K562 (cell line): ENCODE results near the gene UQCRFS1. TPM values are rescaled to one million over a fixed set of nuclear protein-coding genes. Genes with fewer than 3 reads are reported as not detected.

ENCODE experiments used
- ATAC-seq: fragments of 200-7000 bp; cut with Tn5 transposase; 3 replicates; pipeline ENCODE4 v1.9.1; 2020; ENCODE audit warnings: moderate library complexity
- BruUV-seq: library from RNA; stranded (reverse); fragments of 400-500 nt; replicated peaks from 2 replicates; lab custom pipeline; 2021; lab: Mats Ljungman, UMichigan
- CTCF ChIA-PET: fragments of 300-600 bp; formaldehyde crosslinking; extraction: SDS; loops from one replicate; lab custom pipeline; 2021; ENCODE audit warnings: low intra/inter-chr PET ratio; lab: Yijun Ruan, JAX
- POLR2A ChIA-PET: fragments of 300-600, 350-650 bp; sonication (Branson Sonifier 250); formaldehyde crosslinking; extraction: SDS; loops from one replicate; lab custom pipeline; 2021; ENCODE audit warnings: antibody characterized with exemption, inconsistent platforms; lab: Yijun Ruan, JAX
- DNase-seq, 4 experiments: peaks; one replicate each; pipeline versions ENCODE4 v3.0.0 to v3.0.0-alpha.2; 2011 to 2018; ENCODE audit warnings: low spot score in 3 of 4, mixed read lengths in 3 of 4; ENCODE audit errors: extremely low read depth in 1 of 4
- FAIRE-seq: peaks from 2 replicates; lab custom pipeline; 2011; peaks lifted over from hg19 to GRCh38; lab: Jason Lieb, UNC
- H2AFZ ChIP-seq: 2 replicates; pipeline ENCODE4 v1.6.0; 2011; ENCODE audit warnings: low read depth, low read length, control low read depth, inconsistent platforms
- H3K27ac ChIP-seq: fragments of 200-600 bp; 3 replicates; pipeline ENCODE4 v1.8.0; 2011; ENCODE audit warnings: low read depth, mild to moderate bottlenecking, control low read depth, inconsistent platforms, low read length, moderate library complexity, mixed read lengths; ENCODE audit errors: extremely low read depth
- H3K27me3 ChIP-seq, 2 experiments: fragments of 300-600 bp in 1 of 2; 2 replicates in 1 of 2; 3 replicates in 1 of 2; pipeline versions ENCODE4 v1.6.0 to v1.8.0; 2011; ENCODE audit warnings: inconsistent platforms in 2 of 2, low read length in 2 of 2, mild to moderate bottlenecking in 1 of 2, mixed read lengths in 1 of 2, moderate library complexity in 1 of 2; ENCODE audit not compliant: control insufficient read depth in 2 of 2, insufficient read depth in 2 of 2
- H3K36me3 ChIP-seq: fragments of 300-600 bp; 3 replicates; pipeline ENCODE4 v1.8.0; 2011; ENCODE audit warnings: mild to moderate bottlenecking, low read length, inconsistent platforms; ENCODE audit not compliant: control insufficient read depth, insufficient read depth
- H3K4me1 ChIP-seq, 2 experiments: fragments of 200-600 bp in 1 of 2; replicated peaks in 1 of 2; 2 replicates in 1 of 2; 3 replicates in 1 of 2; pipeline versions ENCODE4 v1.5.1 to v1.8.0; 2011; ENCODE audit warnings: inconsistent platforms in 2 of 2, low read length in 2 of 2, mild to moderate bottlenecking in 1 of 2, mixed read lengths in 1 of 2, moderate library complexity in 1 of 2; ENCODE audit not compliant: control insufficient read depth in 2 of 2, insufficient read depth in 2 of 2
- H3K4me2 ChIP-seq: 2 replicates; pipeline ENCODE4 v1.6.1; 2011; ENCODE audit warnings: low read length, control low read depth, inconsistent platforms, mixed read lengths; ENCODE audit not compliant: insufficient read depth
- H3K4me3 ChIP-seq: fragments of 200-600 bp; sonication (generic), shearing (Covaris generic); 2 replicates; pipeline ENCODE4 v1.5.1; 2016; ENCODE audit warnings: control low read depth, inconsistent platforms
- H3K79me2 ChIP-seq: fragments of 200-600 bp; 3 replicates; pipeline ENCODE4 v1.8.0; 2011; ENCODE audit warnings: low read length, inconsistent platforms; ENCODE audit not compliant: control insufficient read depth, insufficient read depth
- H3K9ac ChIP-seq, 2 experiments: 2 replicates each; pipeline versions ENCODE4 v1.6.0 to v1.6.1; 2011; ENCODE audit warnings: low read depth in 2 of 2, low read length in 2 of 2, control low read depth in 1 of 2, inconsistent platforms in 1 of 2, mild to moderate bottlenecking in 1 of 2, mixed read lengths in 1 of 2; ENCODE audit not compliant: insufficient read depth in 1 of 2
- H3K9me1 ChIP-seq: one replicate; pipeline ENCODE4 v1.6.0; 2011; ENCODE audit warnings: inconsistent platforms, mild to moderate bottlenecking, low read length, moderate library complexity; ENCODE audit not compliant: control insufficient read depth, insufficient read depth
- H3K9me3 ChIP-seq: replicated peaks from 2 replicates; pipeline ENCODE4 v1.5.1; 2011; ENCODE audit warnings: low read depth, low read length, inconsistent platforms; ENCODE audit not compliant: control insufficient read depth, insufficient read depth
- H4K20me1 ChIP-seq: replicated peaks from 2 replicates; pipeline ENCODE4 v1.6.1; 2011; ENCODE audit warnings: low read length, inconsistent platforms, mixed read lengths; ENCODE audit not compliant: control insufficient read depth, insufficient read depth
- DPF2 ChIP-seq: fragments of 450-650 bp; IDR thresholded peaks from 2 replicates; pipeline ENCODE4 v1.6.1; 2016
- ERF ChIP-seq: fragments of 450-650 bp; formaldehyde crosslinking; IDR thresholded peaks from 2 replicates; pipeline ENCODE4 v1.4.0; 2020; ENCODE audit warnings: mild to moderate bottlenecking, mixed read lengths
- KDM2B ChIP-seq: fragments of 250-450 bp; sonication (Bioruptor Pico); IDR thresholded peaks from 2 replicates; pipeline ENCODE4 v1.8.0; 2021; ENCODE audit warnings: mild to moderate bottlenecking, moderate library complexity
- TAF15 ChIP-seq: fragments of 200-400 bp; formaldehyde crosslinking; IDR thresholded peaks from 2 replicates; pipeline ENCODE4 v1.6.1; 2017; ENCODE audit warnings: mild to moderate bottlenecking, low read depth, low read length, moderate library complexity
- TFE3 ChIP-seq: fragments of 450-650 bp; formaldehyde crosslinking; IDR thresholded peaks from 2 replicates; pipeline ENCODE4 v1.4.0; 2020; ENCODE audit warnings: mild to moderate bottlenecking, mixed read lengths
- ZC3H8 ChIP-seq: fragments of 450-650 bp; IDR thresholded peaks from 2 replicates; pipeline ENCODE4 v1.6.1; 2017
- ZNF124 ChIP-seq: sonication (generic); formaldehyde crosslinking; IDR thresholded peaks from 2 replicates; pipeline ENCODE4 v1.8.1; 2022; ENCODE audit warnings: missing genetic modification reagents
- ZNF354B ChIP-seq: fragments of 250-450 bp; sonication (Bioruptor Pico); IDR thresholded peaks from 2 replicates; pipeline ENCODE4 v1.4.0; 2020
- WGBS: fragments of 100-300 bp; shearing (Covaris generic); methylation state at CpG from one replicate; pipeline ENCODE4 v1.1.6; 2016; ENCODE audit warnings: low coverage, mixed read lengths; ENCODE audit not compliant: insufficient coverage; ENCODE audit errors: missing lambda C conversion rate; 5-methylcytosine and 5-hydroxymethylcytosine counted together
- in situ Hi-C: fragments of 300-500 bp; cut with MboI; formaldehyde crosslinking; loops from 4 replicates; pipeline ENCODE4 v1.15.0; 2018; ENCODE audit warnings: inconsistent platforms, mixed read lengths
- intact Hi-C: fragments of 100-400 bp; cut with micrococcal nuclease; formaldehyde crosslinking; loops from 2 replicates; pipeline ENCODE4 v1.14.2; 2022
- polyA plus RNA-seq, 8 experiments: library from polyadenylated mRNA; depleted of rRNA in 4 of 8; stranded (reverse) in 5 of 8; unstranded in 3 of 8; fragments of >200 nt; fragmentation: Nextera tagmentation in 2 of 8; fragmentation: Illumina TruSeq in 1 of 8; extraction: Ambion mirVana in 2 of 8; extraction: Trizol in 1 of 8; gene quantifications; 2 replicates each; pipeline versions ENCODE4 v1.2.1 to v1.2.3, GENCODE V29; 2011 to 2014; ENCODE audit warnings: inconsistent platforms in 1 of 8, missing spikeins in 1 of 8
- total RNA-seq, 7 experiments: library from RNA; depleted of rRNA in 6 of 7; stranded (reverse); fragments of >200 nt in 6 of 7; fragmentation: Illumina TruSeq in 2 of 7; extraction: Trizol in 2 of 7; gene quantifications; 2 replicates each; pipeline versions ENCODE4 v1.2.1 to v1.2.3, GENCODE V29; 2011 to 2021; ENCODE audit warnings: low replicate concordance in 1 of 7
- TF ChIP-seq, protein P1 (sequence below), 2 experiments: IDR thresholded peaks in 1 of 2; conservative IDR thresholded peaks in 1 of 2; 2 replicates each; pipeline ENCODE4 v1.6.1; 2016; ENCODE audit warnings: low read depth in 2 of 2, mild to moderate bottlenecking in 1 of 2, missing compliant biosample characterization in 1 of 2, missing genetic modification characterization in 1 of 2, moderate library complexity in 1 of 2
- TF ChIP-seq, protein P2 (sequence below): fragments of 450-650 bp; IDR thresholded peaks from one replicate; pipeline ENCODE4 v1.6.1; 2018; ENCODE audit warnings: mild to moderate bottlenecking, moderate library complexity; ENCODE audit not compliant: partially characterized antibody
- TF ChIP-seq, protein P3 (sequence below): fragments of 250-450 bp; sonication (Bioruptor Pico); IDR thresholded peaks from 2 replicates; pipeline ENCODE4 v1.4.0; 2020

UQCRFS1 gene
- total and polyA plus RNA-seq, 9 of the 15 experiments (the other 6 are each of a cell fraction or from before 2014, with no cell fraction given): 10.8 to 110 (median 64.7) TPM

DNA sequence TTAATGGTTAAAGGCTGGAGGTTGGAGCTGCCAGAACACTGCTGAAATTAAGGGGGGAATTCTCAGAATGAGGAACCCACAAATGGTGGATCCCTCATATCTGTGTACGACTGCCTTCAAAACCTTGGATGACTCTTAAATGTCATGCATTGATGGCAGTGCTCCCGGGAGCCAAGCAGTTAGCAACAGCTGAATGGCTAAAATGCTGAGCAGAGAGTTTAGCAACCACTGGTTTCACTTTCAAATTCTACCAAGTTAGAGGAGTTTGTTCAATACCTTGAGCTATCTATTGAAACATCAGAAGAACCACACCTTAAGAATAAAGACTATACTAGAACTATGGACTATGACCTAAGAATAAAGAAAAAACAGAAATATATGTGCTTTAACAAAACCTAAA is 41.4 kb downstream of the UQCRFS1 start:
- BruUV-seq: no TSS peak
- TF ChIP-seq, protein P1, sequence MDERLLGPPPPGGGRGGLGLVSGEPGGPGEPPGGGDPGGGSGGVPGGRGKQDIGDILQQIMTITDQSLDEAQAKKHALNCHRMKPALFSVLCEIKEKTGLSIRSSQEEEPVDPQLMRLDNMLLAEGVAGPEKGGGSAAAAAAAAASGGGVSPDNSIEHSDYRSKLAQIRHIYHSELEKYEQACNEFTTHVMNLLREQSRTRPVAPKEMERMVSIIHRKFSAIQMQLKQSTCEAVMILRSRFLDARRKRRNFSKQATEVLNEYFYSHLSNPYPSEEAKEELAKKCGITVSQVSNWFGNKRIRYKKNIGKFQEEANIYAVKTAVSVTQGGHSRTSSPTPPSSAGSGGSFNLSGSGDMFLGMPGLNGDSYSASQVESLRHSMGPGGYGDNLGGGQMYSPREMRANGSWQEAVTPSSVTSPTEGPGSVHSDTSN (CRISPR knock-in tag; IDR thresholded peaks at IDR 0.05; ENCODE audit: low read depth): no peak
- TF ChIP-seq, protein P1 (tag; conservative IDR thresholded peaks at IDR 0.05; ENCODE audit: low read depth): no peak
- TF ChIP-seq, protein P2, sequence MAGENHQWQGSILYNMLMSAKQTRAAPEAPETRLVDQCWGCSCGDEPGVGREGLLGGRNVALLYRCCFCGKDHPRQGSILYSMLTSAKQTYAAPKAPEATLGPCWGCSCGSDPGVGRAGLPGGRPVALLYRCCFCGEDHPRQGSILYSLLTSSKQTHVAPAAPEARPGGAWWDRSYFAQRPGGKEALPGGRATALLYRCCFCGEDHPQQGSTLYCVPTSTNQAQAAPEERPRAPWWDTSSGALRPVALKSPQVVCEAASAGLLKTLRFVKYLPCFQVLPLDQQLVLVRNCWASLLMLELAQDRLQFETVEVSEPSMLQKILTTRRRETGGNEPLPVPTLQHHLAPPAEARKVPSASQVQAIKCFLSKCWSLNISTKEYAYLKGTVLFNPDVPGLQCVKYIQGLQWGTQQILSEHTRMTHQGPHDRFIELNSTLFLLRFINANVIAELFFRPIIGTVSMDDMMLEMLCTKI: no peak
- TF ChIP-seq TAF15: no peak
- no peak for TF ChIP-seq ZNF124 (CRISPR knock-in tag)
- TF ChIP-seq ZNF354B (CRISPR knock-in tag): no peak
- no peak for TF ChIP-seq TFE3 (CRISPR knock-in tag)
- TF ChIP-seq DPF2: no peak
- TF ChIP-seq ERF (CRISPR knock-in tag): no peak
- no peak for TF ChIP-seq ZC3H8
- TF ChIP-seq KDM2B: no peak
- TF ChIP-seq, protein P3, sequence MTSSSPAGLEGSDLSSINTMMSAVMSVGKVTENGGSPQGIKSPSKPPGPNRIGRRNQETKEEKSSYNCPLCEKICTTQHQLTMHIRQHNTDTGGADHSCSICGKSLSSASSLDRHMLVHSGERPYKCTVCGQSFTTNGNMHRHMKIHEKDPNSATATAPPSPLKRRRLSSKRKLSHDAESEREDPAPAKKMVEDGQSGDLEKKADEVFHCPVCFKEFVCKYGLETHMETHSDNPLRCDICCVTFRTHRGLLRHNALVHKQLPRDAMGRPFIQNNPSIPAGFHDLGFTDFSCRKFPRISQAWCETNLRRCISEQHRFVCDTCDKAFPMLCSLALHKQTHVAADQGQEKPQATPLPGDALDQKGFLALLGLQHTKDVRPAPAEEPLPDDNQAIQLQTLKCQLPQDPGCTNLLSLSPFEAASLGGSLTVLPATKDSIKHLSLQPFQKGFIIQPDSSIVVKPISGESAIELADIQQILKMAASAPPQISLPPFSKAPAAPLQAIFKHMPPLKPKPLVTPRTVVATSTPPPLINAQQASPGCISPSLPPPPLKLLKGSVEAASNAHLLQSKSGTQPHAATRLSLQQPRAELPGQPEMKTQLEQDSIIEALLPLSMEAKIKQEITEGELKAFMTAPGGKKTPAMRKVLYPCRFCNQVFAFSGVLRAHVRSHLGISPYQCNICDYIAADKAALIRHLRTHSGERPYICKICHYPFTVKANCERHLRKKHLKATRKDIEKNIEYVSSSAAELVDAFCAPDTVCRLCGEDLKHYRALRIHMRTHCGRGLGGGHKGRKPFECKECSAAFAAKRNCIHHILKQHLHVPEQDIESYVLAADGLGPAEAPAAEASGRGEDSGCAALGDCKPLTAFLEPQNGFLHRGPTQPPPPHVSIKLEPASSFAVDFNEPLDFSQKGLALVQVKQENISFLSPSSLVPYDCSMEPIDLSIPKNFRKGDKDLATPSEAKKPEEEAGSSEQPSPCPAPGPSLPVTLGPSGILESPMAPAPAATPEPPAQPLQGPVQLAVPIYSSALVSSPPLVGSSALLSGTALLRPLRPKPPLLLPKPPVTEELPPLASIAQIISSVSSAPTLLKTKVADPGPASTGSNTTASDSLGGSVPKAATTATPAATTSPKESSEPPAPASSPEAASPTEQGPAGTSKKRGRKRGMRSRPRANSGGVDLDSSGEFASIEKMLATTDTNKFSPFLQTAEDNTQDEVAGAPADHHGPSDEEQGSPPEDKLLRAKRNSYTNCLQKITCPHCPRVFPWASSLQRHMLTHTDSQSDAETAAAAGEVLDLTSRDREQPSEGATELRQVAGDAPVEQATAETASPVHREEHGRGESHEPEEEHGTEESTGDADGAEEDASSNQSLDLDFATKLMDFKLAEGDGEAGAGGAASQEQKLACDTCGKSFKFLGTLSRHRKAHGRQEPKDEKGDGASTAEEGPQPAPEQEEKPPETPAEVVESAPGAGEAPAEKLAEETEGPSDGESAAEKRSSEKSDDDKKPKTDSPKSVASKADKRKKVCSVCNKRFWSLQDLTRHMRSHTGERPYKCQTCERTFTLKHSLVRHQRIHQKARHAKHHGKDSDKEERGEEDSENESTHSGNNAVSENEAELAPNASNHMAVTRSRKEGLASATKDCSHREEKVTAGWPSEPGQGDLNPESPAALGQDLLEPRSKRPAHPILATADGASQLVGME (CRISPR knock-in tag): no peak

More for the DNA sequence above, 41.4 kb downstream of the UQCRFS1 start:
- Histone ChIP-seq H3K4me2 (no peak overlapping the region), H3K9me3 (no peaks in the 10 kb centered on the region), H3K9ac (no peak overlapping the region), H3K4me3 (no peak overlapping the region), H3K36me3 (no peaks in the 10 kb centered on the region), H3K4me1 (no peaks in the 10 kb centered on the region), H3K9me1 (no peaks in the 10 kb centered on the region), H3K79me2 (no peaks in the 10 kb centered on the region), H3K27ac (no peak overlapping the region), H3K27me3 (no peaks in the 10 kb centered on the region), H2AFZ (no peak overlapping the region), H4K20me1 (no peaks in the 10 kb centered on the region)
- WGBS: 0% methylated on average over 2 of the region's 2 CpGs
- in situ Hi-C loops: no loop called here
- CTCF ChIA-PET: no interaction called here
- ATAC-seq (no peak), DNase-seq (no peak), FAIRE-seq (no peak)
- POLR2A ChIA-PET: no interaction called here
- intact Hi-C loops: no loop called here
